Spleen (tissue), 11 donors: ENCODE data around the gene ADCY1. TPM values are rescaled to one million over a fixed set of nuclear protein-coding genes. Genes with fewer than 3 reads are reported as not detected.

ENCODE experiments used
- DNase-seq: peaks from one replicate; pipeline ENCODE4 v3.0.0-alpha.2; 2020
- H3K27ac ChIP-seq, 8 donors: fragments of 200-600 bp; sonication (generic) in 7 of 8; 1 replicate in 4 of 8; 2 replicates in 4 of 8; pipeline versions ENCODE4 v1.5.0 to v1.8.0; 2016 to 2021; ENCODE audit warnings: inconsistent platforms in 4 of 8, mild to moderate bottlenecking in 4 of 8, moderate library complexity in 1 of 8
- H3K27me3 ChIP-seq, 7 donors: fragments of 200-600 bp; sonication (generic) in 6 of 7; replicated peaks in 1 of 7; 1 replicate in 4 of 7; 2 replicates in 3 of 7; pipeline versions ENCODE4 v1.5.0 to v1.8.0; 2016 to 2021; ENCODE audit warnings: inconsistent platforms in 3 of 7, mild to moderate bottlenecking in 1 of 7
- H3K36me3 ChIP-seq, 6 donors: fragments of 200-600 bp; sonication (generic) in 5 of 6; 1 replicate in 4 of 6; 2 replicates in 2 of 6; pipeline versions ENCODE4 v1.5.0 to v1.8.0; 2016 to 2021; ENCODE audit warnings: inconsistent platforms in 2 of 6
- H3K4me1 ChIP-seq, 6 donors: fragments of 200-600 bp; sonication (generic) in 5 of 6; 1 replicate in 3 of 6; 2 replicates in 3 of 6; pipeline versions ENCODE4 v1.5.0 to v1.8.0; 2016 to 2021; ENCODE audit warnings: inconsistent platforms in 3 of 6
- H3K4me3 ChIP-seq, 8 donors: fragments of 200-600 bp; sonication (generic) in 7 of 8; 1 replicate in 4 of 8; 2 replicates in 4 of 8; pipeline versions ENCODE4 v1.5.0 to v1.8.0; 2016 to 2021; ENCODE audit warnings: inconsistent platforms in 4 of 8, mild to moderate bottlenecking in 4 of 8, moderate library complexity in 2 of 8
- H3K9me3 ChIP-seq, 8 donors: fragments of 200-600 bp; sonication (generic) in 7 of 8; 1 replicate in 4 of 8; 2 replicates in 4 of 8; pipeline versions ENCODE4 v1.5.0 to v1.8.0; 2016 to 2021; ENCODE audit warnings: inconsistent platforms in 4 of 8
- CTCF ChIP-seq, 11 experiments: fragments of 200-600 bp in 7 of 11; fragments of 450-650 bp in 4 of 11; sonication (generic) in 4 of 11; IDR thresholded peaks in 8 of 11; conservative IDR thresholded peaks in 3 of 11; 1 replicate in 7 of 11; 2 replicates in 4 of 11; pipeline versions ENCODE4 v1.4.0 to v1.8.0; 2016 to 2021; ENCODE audit warnings: antibody characterized with exemption in 11 of 11, inconsistent platforms in 4 of 11, mild to moderate bottlenecking in 1 of 11
- POLR2A ChIP-seq, 3 donors: fragments of 450-650 bp; IDR thresholded peaks; one replicate each; pipeline ENCODE4 v1.5.1; 2017; ENCODE audit warnings: antibody characterized with exemption in 3 of 3, mild to moderate bottlenecking in 1 of 3
- POLR2AphosphoS5 ChIP-seq, 3 donors: sonication (generic); formaldehyde crosslinking; IDR thresholded peaks; one replicate each; pipeline ENCODE4 v1.5.1; 2017; ENCODE audit warnings: antibody characterized with exemption in 3 of 3
- WGBS, 5 donors: extraction: QIAGEN DNeasy Blood & Tissue Kit in 3 of 5; methylation state at CpG; one replicate each; pipeline versions ENCODE4 v1.1.5 to v1.1.7; 2013 to 2018; 5-methylcytosine and 5-hydroxymethylcytosine counted together
- intact Hi-C: fragments of 100-400 bp; cut with DNase I; formaldehyde crosslinking; loops from one replicate; pipeline ENCODE4 v1.15.0; 2023; ENCODE audit warnings: low total_unique reads
- polyA plus RNA-seq, 3 donors: library from polyadenylated mRNA; stranded (reverse); fragments of 200-250 nt; gene quantifications; one replicate each; pipeline ENCODE4 v1.2.1, GENCODE V29; 2013
- total RNA-seq, 7 donors: library from RNA; depleted of rRNA in 3 of 7; stranded (reverse); fragments of >200 nt in 3 of 7; fragmentation: NEBNext Ultra II Directional in 4 of 7; extraction: Animal tissue kit (Norgen Biotek cat#: 25700) in 4 of 7; gene quantifications; one replicate each; pipeline versions ENCODE4 v1.1.0 to v1.2.1, GENCODE V29; 2016 to 2021
- donor health status: healthy with polysubstance abuse.
- donor health status: DM: no; HTN: no; CAD: no; lungs with moderate emphysema.
- donor health status: DM: no; HTN: no; CAD: no.
- donor health status: Bipolar disorder and iron deficiency.
- donor health status: healthy.
- donor health status: DM: no; HTN: no; CAD: no.
- donor health status: DM: yes; HTN: yes; CAD: no.

Gene ADCY1
- total and polyA plus RNA-seq, 10 donors = 0.05 to 6.6 (median 1.8) TPM

DNA sequence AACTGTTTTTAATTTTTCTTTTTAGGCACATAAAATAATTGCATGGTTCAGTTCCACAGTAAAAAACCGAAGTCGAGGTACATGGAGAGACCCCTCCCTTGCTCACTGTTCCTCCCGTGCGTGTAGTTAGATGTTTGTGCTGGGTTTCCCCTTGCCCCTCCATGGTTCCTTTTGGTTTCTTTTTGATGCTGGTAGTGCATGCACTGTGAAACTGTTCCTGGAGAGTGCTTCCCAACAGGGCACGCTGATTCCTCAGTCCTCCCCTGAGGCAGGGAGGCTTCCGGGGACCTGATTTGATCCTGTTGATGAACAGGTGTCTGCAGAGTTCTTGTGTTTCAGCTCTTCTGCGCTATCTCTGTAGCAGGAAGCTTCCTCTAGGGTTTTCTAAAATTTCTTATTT is 69.5 kb downstream of the ADCY1 start:
- no peaks in the 10 kb centered on the region for H3K36me3 ChIP-seq
- no peak for DNase-seq
- H3K27me3 ChIP-seq = no peaks in the 10 kb centered on the region
- no peak overlapping the region for H3K4me3 ChIP-seq
- WGBS, 5 donors = 78 to 88% (median 85%) methylated on average over 7 of the region's 7 CpGs
- TF ChIP-seq POLR2AphosphoS5 (IDR thresholded peaks at IDR 0.05) (no peak), POLR2A (IDR thresholded peaks at IDR 0.05) (no peak), CTCF (IDR thresholded peaks at IDR 0.05 in 8 of 11, conservative IDR thresholded peaks at IDR 0.05 in 3 of 11) (no peak)
- peaks cover 0 to 15% (median 0%) of the 10 kb centered on the region in 6 donors for H3K4me1 ChIP-seq
- no peak overlapping the region for H3K27ac ChIP-seq
- intact Hi-C loops = no loop called here
- no peaks in the 10 kb centered on the region for H3K9me3 ChIP-seq

- 82 to 93% (median 89%) methylated on average over 4 of the region's 4 CpGs for WGBS, 5 donors
- no peak for DNase-seq
- Histone ChIP-seq H3K9me3 (no peaks in the 10 kb centered on the region), H3K27ac (no peak overlapping the region), H3K4me3 (no peak overlapping the region), H3K4me1 (peaks cover 0 to 15% (median 0%) of the 10 kb centered on the region in 6 donors), H3K36me3 (no peaks in the 10 kb centered on the region), H3K27me3 (no peaks in the 10 kb centered on the region)
- no peak for TF ChIP-seq POLR2AphosphoS5 (IDR thresholded peaks at IDR 0.05)
- no peak for TF ChIP-seq CTCF (IDR thresholded peaks at IDR 0.05 in 8 of 11, conservative IDR thresholded peaks at IDR 0.05 in 3 of 11)
- TF ChIP-seq POLR2A (IDR thresholded peaks at IDR 0.05) = no peak
- intact Hi-C loops = no loop called here
Measured at GRCh38 chr7:45644237-45644636, 70.1 kb downstream of the ADCY1 start.

DNA sequence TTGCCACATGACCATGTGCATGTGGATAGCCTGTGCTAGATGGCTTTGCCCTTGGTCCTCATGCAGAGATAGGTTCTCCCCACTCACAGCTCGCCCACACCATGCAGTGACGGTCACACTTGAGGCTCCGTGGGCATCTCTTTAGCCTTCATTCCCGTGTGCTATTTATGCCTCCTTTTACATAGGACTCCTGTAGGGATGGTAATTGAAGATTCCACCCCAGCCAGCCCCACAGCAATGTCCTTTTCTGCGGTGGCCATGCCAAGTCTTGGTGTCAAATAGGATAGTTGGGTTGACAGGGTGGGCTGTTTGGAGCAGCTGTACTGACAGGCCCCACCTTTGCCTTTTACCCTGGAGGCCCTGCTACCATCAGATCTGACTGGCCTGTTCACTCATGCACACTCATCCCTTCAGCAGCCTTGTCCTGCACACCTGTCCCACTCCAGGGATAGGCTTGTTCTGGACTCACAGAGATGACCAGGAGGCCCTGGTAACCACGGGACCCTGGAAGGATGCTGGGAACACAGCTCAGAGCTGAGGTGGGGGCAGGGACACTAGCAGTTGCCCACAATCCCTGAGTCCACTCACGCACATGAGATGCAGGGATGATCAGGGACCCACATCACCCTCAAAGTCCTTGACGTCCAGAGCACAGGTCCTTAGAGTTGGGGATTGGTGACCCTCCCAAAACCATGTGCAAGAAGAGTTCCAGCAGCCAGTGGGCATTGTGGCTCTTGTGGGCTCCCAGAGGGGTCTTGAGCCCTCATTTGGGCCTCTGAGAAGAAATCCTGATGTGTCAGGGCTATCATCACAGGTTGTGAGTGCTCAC is 71.2 kb downstream of the ADCY1 start:
- WGBS, 5 donors = 84 to 93% (median 90%) methylated on average over 8 of the region's 8 CpGs
- no peak for TF ChIP-seq POLR2AphosphoS5 (IDR thresholded peaks at IDR 0.05)
- Histone ChIP-seq H3K27ac (no peak overlapping the region), H3K4me3 (no peak overlapping the region), H3K4me1 (peaks cover 0 to 15% (median 0%) of the 10 kb centered on the region in 6 donors), H3K9me3 (no peaks in the 10 kb centered on the region), H3K27me3 (no peaks in the 10 kb centered on the region), H3K36me3 (no peaks in the 10 kb centered on the region)
- no peak for DNase-seq
- intact Hi-C loops = no loop called here

DNA sequence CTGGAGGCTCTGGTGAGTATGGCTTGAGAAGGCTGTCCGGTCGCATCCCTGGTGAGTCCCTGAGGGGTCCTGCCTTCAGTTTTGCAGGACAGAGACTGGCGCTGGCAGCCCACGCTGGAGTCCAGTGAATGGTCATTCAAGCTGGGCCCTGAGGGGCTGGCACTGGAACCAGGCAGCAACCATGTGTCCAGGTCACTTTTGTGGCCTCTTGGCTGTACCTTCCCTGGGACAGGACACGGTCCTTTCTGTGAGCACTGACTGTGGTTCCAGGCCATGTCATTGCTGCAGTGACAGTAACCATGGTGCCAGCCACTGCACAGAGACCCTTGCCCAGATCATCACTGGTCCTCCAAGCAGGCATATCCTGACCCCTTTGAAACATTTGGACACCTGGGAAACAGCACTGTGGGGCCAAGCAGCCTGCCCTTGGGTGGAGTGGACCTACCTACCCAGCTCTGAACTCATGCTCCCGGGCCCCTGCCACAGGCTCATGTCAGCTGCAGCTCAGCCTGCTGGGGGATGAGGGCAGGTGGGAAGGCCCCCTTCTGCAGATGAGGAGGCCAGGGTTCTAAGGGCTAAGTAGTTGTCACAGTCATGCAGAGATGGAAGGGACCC is 72.1 kb downstream of the ADCY1 start:
- Histone ChIP-seq H3K36me3 (no peaks in the 10 kb centered on the region), H3K9me3 (no peaks in the 10 kb centered on the region), H3K4me3 (no peak overlapping the region), H3K27me3 (no peaks in the 10 kb centered on the region), H3K4me1 (peaks cover 0 to 15% (median 0%) of the 10 kb centered on the region in 6 donors), H3K27ac (no peak overlapping the region)
- 90 to 98% (median 95%) methylated on average over 2 to 6 of the region's 6 CpGs for WGBS, 5 donors
- no peak for DNase-seq
- intact Hi-C loops = no loop called here
- TF ChIP-seq POLR2A (IDR thresholded peaks at IDR 0.05) (no peak), CTCF (IDR thresholded peaks at IDR 0.05 in 8 of 11, conservative IDR thresholded peaks at IDR 0.05 in 3 of 11) (no peak), POLR2AphosphoS5 (IDR thresholded peaks at IDR 0.05) (no peak)
